ENCODE data around the gene PAFAH1B1.
"Not testable (repeated sequence)": the region's sequence is repeated elsewhere in the genome, so short reads cannot be mapped to it uniquely, and the experiment has no call there.

Gene PAFAH1B1

GRCh38 chr17:2564877-2565276, 28.6 kb upstream of the PAFAH1B1 start:
- no peaks in the 10 kb centered on the region for H3K9me3 ChIP-seq (ENCODE audit: low read length)
- H3K4me3 ChIP-seq (ENCODE audit: low read depth in 1 of 2, low read length in 2 of 2), result no peak overlapping the region
- H3K27ac ChIP-seq (ENCODE audit: low read depth, low read length), result no peak overlapping the region
- H3K9ac ChIP-seq (ENCODE audit: low read length), result no peak overlapping the region
- H3K4me1 ChIP-seq (ENCODE audit: insufficient read depth, low read length), result no peaks in the 10 kb centered on the region
- H3K36me3 ChIP-seq (ENCODE audit: insufficient read depth, low read length), result no peaks in the 10 kb centered on the region
- H3K27me3 ChIP-seq (ENCODE audit: control insufficient read depth in 1 of 2, insufficient read depth in 2 of 2, low read length in 2 of 2), result no peaks in the 10 kb centered on the region

GRCh38 chr17:2566056-2566455, 27.4 kb upstream of the PAFAH1B1 start:
- no peak overlapping the region for H3K4me3 ChIP-seq (ENCODE audit: low read depth in 1 of 2, low read length in 2 of 2)
- H3K27me3 ChIP-seq (ENCODE audit: control insufficient read depth in 1 of 2, insufficient read depth in 2 of 2, low read length in 2 of 2), result no peaks in the 10 kb centered on the region
- H3K9ac ChIP-seq (ENCODE audit: low read length), result no peak overlapping the region
- no peaks in the 10 kb centered on the region for H3K36me3 ChIP-seq (ENCODE audit: insufficient read depth, low read length)
- H3K4me1 ChIP-seq (ENCODE audit: insufficient read depth, low read length), result no peaks in the 10 kb centered on the region
- H3K9me3 ChIP-seq (ENCODE audit: low read length), result no peaks in the 10 kb centered on the region
- no peak overlapping the region for H3K27ac ChIP-seq (ENCODE audit: low read depth, low read length)

GRCh38 chr17:2571523-2572303, 21.7 kb upstream of the PAFAH1B1 start:
- no peaks in the 10 kb centered on the region for H3K36me3 ChIP-seq (ENCODE audit: insufficient read depth, low read length)
- no peaks in the 10 kb centered on the region for H3K4me1 ChIP-seq (ENCODE audit: insufficient read depth, low read length)
- H3K9ac ChIP-seq (ENCODE audit: low read length), result no peak overlapping the region
- no peaks in the 10 kb centered on the region for H3K27me3 ChIP-seq (ENCODE audit: control insufficient read depth in 1 of 2, insufficient read depth in 2 of 2, low read length in 2 of 2)
- H3K9me3 ChIP-seq (ENCODE audit: low read length), result no peaks in the 10 kb centered on the region
- no peak overlapping the region for H3K4me3 ChIP-seq (ENCODE audit: low read depth in 1 of 2, low read length in 2 of 2)
- no peak overlapping the region for H3K27ac ChIP-seq (ENCODE audit: low read depth, low read length)

- not testable (repeated sequence) for H3K27ac ChIP-seq (ENCODE audit: low read depth, low read length); H3K4me3 ChIP-seq (ENCODE audit: low read depth in 1 of 2, low read length in 2 of 2); H3K27me3 ChIP-seq (ENCODE audit: control insufficient read depth in 1 of 2, insufficient read depth in 2 of 2, low read length in 2 of 2); H3K9me3 ChIP-seq (ENCODE audit: low read length); H3K9ac ChIP-seq (ENCODE audit: low read length); H3K36me3 ChIP-seq (ENCODE audit: insufficient read depth, low read length); H3K4me1 ChIP-seq (ENCODE audit: insufficient read depth, low read length)
These were observed 21.2 kb upstream of the PAFAH1B1 start for GRCh38 chr17:2572304-2572609.

GRCh38 chr17:2580151-2580550, 13.3 kb upstream of the PAFAH1B1 start:
- Histone ChIP-seq H3K4me1 (ENCODE audit: insufficient read depth, low read length) (no peaks in the 10 kb centered on the region), H3K27ac (ENCODE audit: low read depth, low read length) (no peak overlapping the region), H3K9me3 (ENCODE audit: low read length) (no peaks in the 10 kb centered on the region), H3K9ac (ENCODE audit: low read length) (no peak overlapping the region), H3K36me3 (ENCODE audit: insufficient read depth, low read length) (no peaks in the 10 kb centered on the region), H3K27me3 (ENCODE audit: control insufficient read depth in 1 of 2, insufficient read depth in 2 of 2, low read length in 2 of 2) (no peaks in the 10 kb centered on the region), H3K4me3 (ENCODE audit: low read depth in 1 of 2, low read length in 2 of 2) (no peak overlapping the region)

- Histone ChIP-seq H3K9me3 (ENCODE audit: low read length) (no peaks in the 10 kb centered on the region), H3K36me3 (ENCODE audit: insufficient read depth, low read length) (no peaks in the 10 kb centered on the region), H3K4me3 (ENCODE audit: low read depth in 1 of 2, low read length in 2 of 2) (no peak overlapping the region), H3K4me1 (ENCODE audit: insufficient read depth, low read length) (no peaks in the 10 kb centered on the region), H3K27ac (ENCODE audit: low read depth, low read length) (no peak overlapping the region), H3K27me3 (ENCODE audit: control insufficient read depth in 1 of 2, insufficient read depth in 2 of 2, low read length in 2 of 2) (no peaks in the 10 kb centered on the region), H3K9ac (ENCODE audit: low read length) (no peak overlapping the region)
These were observed 12.8 kb upstream of the PAFAH1B1 start for GRCh38 chr17:2580661-2581060.

GRCh38 chr17:2582493-2582892, 11.0 kb upstream of the PAFAH1B1 start:
- Histone ChIP-seq H3K4me3 (ENCODE audit: low read depth in 1 of 2, low read length in 2 of 2) (no peak overlapping the region), H3K4me1 (ENCODE audit: insufficient read depth, low read length) (no peaks in the 10 kb centered on the region), H3K9me3 (ENCODE audit: low read length) (no peaks in the 10 kb centered on the region), H3K36me3 (ENCODE audit: insufficient read depth, low read length) (no peaks in the 10 kb centered on the region), H3K27ac (ENCODE audit: low read depth, low read length) (no peak overlapping the region), H3K9ac (ENCODE audit: low read length) (no peak overlapping the region), H3K27me3 (ENCODE audit: control insufficient read depth in 1 of 2, insufficient read depth in 2 of 2, low read length in 2 of 2) (no peaks in the 10 kb centered on the region)

- H3K9ac ChIP-seq (ENCODE audit: low read length), result no peak overlapping the region
- no peak overlapping the region for H3K4me3 ChIP-seq (ENCODE audit: low read depth in 1 of 2, low read length in 2 of 2)
- H3K27ac ChIP-seq (ENCODE audit: low read depth, low read length), result no peak overlapping the region
- H3K27me3 ChIP-seq (ENCODE audit: control insufficient read depth in 1 of 2, insufficient read depth in 2 of 2, low read length in 2 of 2), result no peaks in the 10 kb centered on the region
- H3K9me3 ChIP-seq (ENCODE audit: low read length), result no peaks in the 10 kb centered on the region
- H3K36me3 ChIP-seq (ENCODE audit: insufficient read depth, low read length), result no peaks in the 10 kb centered on the region
- peaks cover 9% of the 10 kb centered on the region for H3K4me1 ChIP-seq (ENCODE audit: insufficient read depth, low read length)
These were observed 2.3 kb upstream of the PAFAH1B1 start for GRCh38 chr17:2591040-2591640.

GRCh38 chr17:2593821-2594721, 617 bp downstream of the PAFAH1B1 start:
- no peaks in the 10 kb centered on the region for H3K36me3 ChIP-seq (ENCODE audit: insufficient read depth, low read length)
- peak overlapping the region; percentile 68 for H3K9ac ChIP-seq (ENCODE audit: low read length)
- peak overlapping the region; percentile 94 for H3K27ac ChIP-seq (ENCODE audit: low read depth, low read length)
- H3K9me3 ChIP-seq (ENCODE audit: low read length), result no peaks in the 10 kb centered on the region
- peaks cover 32% of the 10 kb centered on the region for H3K4me1 ChIP-seq (ENCODE audit: insufficient read depth, low read length)
- H3K27me3 ChIP-seq (ENCODE audit: control insufficient read depth in 1 of 2, insufficient read depth in 2 of 2, low read length in 2 of 2), result no peaks in the 10 kb centered on the region
- peak overlapping the region; percentile 71 to 90 for H3K4me3 ChIP-seq (ENCODE audit: low read depth in 1 of 2, low read length in 2 of 2)

- Histone ChIP-seq H3K36me3 (ENCODE audit: insufficient read depth, low read length) (no peaks in the 10 kb centered on the region), H3K27ac (ENCODE audit: low read depth, low read length) (peak overlapping the region; percentile 94), H3K4me3 (ENCODE audit: low read depth in 1 of 2, low read length in 2 of 2) (peak overlapping the region; percentile 71 to 90), H3K9ac (ENCODE audit: low read length) (peak overlapping the region; percentile 68), H3K27me3 (ENCODE audit: control insufficient read depth in 1 of 2, insufficient read depth in 2 of 2, low read length in 2 of 2) (no peaks in the 10 kb centered on the region), H3K9me3 (ENCODE audit: low read length) (no peaks in the 10 kb centered on the region), H3K4me1 (ENCODE audit: insufficient read depth, low read length) (peaks cover 37% of the 10 kb centered on the region)
These were observed 1.5 kb downstream of the PAFAH1B1 start for GRCh38 chr17:2594722-2595599.

- Histone ChIP-seq H3K9ac (ENCODE audit: low read length) (peak overlapping the region; percentile 68), H3K27me3 (ENCODE audit: control insufficient read depth in 1 of 2, insufficient read depth in 2 of 2, low read length in 2 of 2) (no peaks in the 10 kb centered on the region), H3K4me3 (ENCODE audit: low read depth in 1 of 2, low read length in 2 of 2) (peak overlapping the region; percentile 2 to 90), H3K4me1 (ENCODE audit: insufficient read depth, low read length) (peaks cover 37% of the 10 kb centered on the region), H3K36me3 (ENCODE audit: insufficient read depth, low read length) (no peaks in the 10 kb centered on the region), H3K27ac (ENCODE audit: low read depth, low read length) (peak overlapping the region; percentile 32), H3K9me3 (ENCODE audit: low read length) (no peaks in the 10 kb centered on the region)
These were observed 2.3 kb downstream of the PAFAH1B1 start for GRCh38 chr17:2595716-2596115.
